Neural cell (in vitro differentiated cells): Measurements from ENCODE around the gene NT5C3A. TPM values are rescaled to one million over a fixed set of nuclear protein-coding genes. Genes with fewer than 3 reads are reported as not detected.

Experiments used
- H2AFZ ChIP-seq: fragments of 200-600, 300-800 bp; sonication (generic), shearing (Covaris generic); 2 replicates; pipeline ENCODE4 v1.6.0; 2014; ENCODE audit warnings: low read depth, mild to moderate bottlenecking, antibody characterized with exemption, low read length, moderate library complexity
- H3F3A ChIP-seq: fragments of 200-600 bp; shearing (Covaris generic); 2 replicates; pipeline ENCODE4 v1.6.1; 2016; ENCODE audit warnings: mild to moderate bottlenecking, moderate library complexity, mixed read lengths, antibody characterized with exemption, low read length; ENCODE audit not compliant: insufficient read depth, poor library complexity, severe bottlenecking
- H3K27ac ChIP-seq: fragments of 200-600, 300-800 bp; sonication (generic), shearing (Covaris generic); 2 replicates; pipeline ENCODE4 v1.5.1; 2014; ENCODE audit warnings: mild to moderate bottlenecking, low read length, moderate library complexity
- H3K27me3 ChIP-seq: fragments of 300-800, 200-600 bp; sonication (generic), shearing (Covaris generic); 2 replicates; pipeline ENCODE4 v1.6.0; 2014; ENCODE audit warnings: mild to moderate bottlenecking, low read depth, low read length, moderate library complexity; ENCODE audit not compliant: insufficient read depth
- H3K36me3 ChIP-seq: fragments of 300-800, 200-600 bp; sonication (generic), shearing (Covaris generic); 2 replicates; pipeline ENCODE4 v1.5.1; 2014; ENCODE audit warnings: mild to moderate bottlenecking, antibody characterized with exemption, low read length, moderate library complexity; ENCODE audit not compliant: insufficient read depth
- H3K4me2 ChIP-seq: fragments of 300-800, 200-600 bp; sonication (generic), shearing (Covaris generic); 2 replicates; pipeline ENCODE4 v1.6.0; 2014; ENCODE audit warnings: mild to moderate bottlenecking, low read length
- H3K4me3 ChIP-seq: fragments of 300-800, 200-600 bp; sonication (generic), shearing (Covaris generic); 2 replicates; pipeline ENCODE4 v1.5.1; 2014; ENCODE audit warnings: mild to moderate bottlenecking, low read length, moderate library complexity
- H3K79me2 ChIP-seq: fragments of 200-600 bp; shearing (Covaris generic); replicated peaks from 2 replicates; pipeline ENCODE4 v1.6.0; 2014; ENCODE audit warnings: mild to moderate bottlenecking, low read length, moderate library complexity; ENCODE audit not compliant: insufficient read depth
- H3K9ac ChIP-seq: fragments of 300-800, 200-600 bp; sonication (generic), shearing (Covaris generic); 2 replicates; pipeline ENCODE4 v1.6.1; 2016; ENCODE audit warnings: mild to moderate bottlenecking, low read length, mixed read lengths
- H3K9me2 ChIP-seq: fragments of 200-600 bp; shearing (Covaris generic); 2 replicates; pipeline ENCODE4 v1.6.1; 2016; ENCODE audit warnings: mild to moderate bottlenecking, low read length, mixed read lengths; ENCODE audit not compliant: insufficient read depth
- H3K9me3 ChIP-seq: fragments of 200-600, 300-800 bp; sonication (generic), shearing (Covaris generic); 2 replicates; pipeline ENCODE4 v1.6.1; 2016; ENCODE audit warnings: mild to moderate bottlenecking, mixed run types, low read length, moderate library complexity, mixed read lengths
- H4K20me1 ChIP-seq: fragments of 200-600 bp; shearing (Covaris generic); 2 replicates; pipeline ENCODE4 v1.6.1; 2016; ENCODE audit warnings: mild to moderate bottlenecking, mixed run types; ENCODE audit not compliant: insufficient read depth
- CTCF ChIP-seq: fragments of 450-650 bp; IDR thresholded peaks from 2 replicates; pipeline ENCODE4 v1.5.1; 2014; ENCODE audit warnings: antibody characterized with exemption, mild to moderate bottlenecking, moderate library complexity; ENCODE audit not compliant: poor library complexity, severe bottlenecking
- EP300 ChIP-seq: fragments of 450-650 bp; conservative IDR thresholded peaks from 2 replicates; pipeline ENCODE4 v1.6.1; 2014; ENCODE audit warnings: antibody characterized with exemption, mild to moderate bottlenecking, moderate library complexity; ENCODE audit not compliant: poor library complexity, severe bottlenecking
- EZH2 ChIP-seq: fragments of 200-600, 300-800 bp; shearing (Covaris generic), sonication (generic); IDR thresholded peaks from 2 replicates; pipeline ENCODE4 v1.6.1; 2014; ENCODE audit warnings: antibody characterized with exemption, low read length, borderline replicate concordance, mild to moderate bottlenecking; ENCODE audit not compliant: insufficient read depth, poor library complexity, severe bottlenecking
- MXI1 ChIP-seq: fragments of 450-650 bp; conservative IDR thresholded peaks from 2 replicates; pipeline ENCODE4 v1.6.1; 2014; ENCODE audit warnings: antibody characterized with exemption, mild to moderate bottlenecking; ENCODE audit not compliant: poor library complexity, severe bottlenecking
- POLR2AphosphoS5 ChIP-seq: IDR thresholded peaks from 2 replicates; pipeline ENCODE4 v1.6.1; 2012
- RAD21 ChIP-seq: fragments of 450-650 bp; conservative IDR thresholded peaks from 2 replicates; pipeline ENCODE4 v1.6.1; 2014; ENCODE audit warnings: antibody characterized with exemption, mild to moderate bottlenecking, moderate library complexity
- SMC3 ChIP-seq: fragments of 450-650 bp; conservative IDR thresholded peaks from 2 replicates; pipeline ENCODE4 v1.6.1; 2014; ENCODE audit warnings: antibody characterized with exemption, mild to moderate bottlenecking, moderate library complexity; ENCODE audit not compliant: poor library complexity
- TAF1 ChIP-seq: IDR thresholded peaks from 2 replicates; pipeline ENCODE4 v1.6.1; 2012; ENCODE audit warnings: low read depth
- polyA plus RNA-seq: library from polyadenylated mRNA; depleted of rRNA; stranded (reverse); fragments of >200 nt; gene quantifications from 2 replicates; pipeline ENCODE4 v1.2.3, GENCODE V29; 2014
- TF ChIP-seq, protein P1 (sequence below): IDR thresholded peaks from 2 replicates; pipeline ENCODE4 v1.6.1; 2012; ENCODE audit warnings: borderline replicate concordance

The NT5C3A gene
- polyA plus RNA-seq, 1 donor from 2014 or later = 99.2 TPM

DNA sequence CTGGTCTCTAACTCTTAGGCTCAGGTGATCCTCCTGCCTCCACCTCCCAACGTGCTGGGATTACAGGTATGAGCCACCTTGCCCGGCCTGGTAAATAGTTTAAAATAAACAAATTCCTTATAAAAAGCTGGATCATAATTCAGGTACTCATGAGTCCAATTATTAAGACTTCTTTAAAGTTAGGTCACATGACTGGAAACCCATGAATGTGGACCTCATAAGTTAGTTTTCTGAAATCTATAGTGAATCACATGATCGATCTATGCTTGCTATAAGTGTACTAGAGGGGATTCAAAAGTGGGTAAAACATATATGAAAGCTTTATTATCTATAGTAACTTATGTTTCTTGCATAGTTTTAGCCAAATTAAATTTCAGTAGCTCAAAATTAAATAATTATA, 14.3 kb downstream of the NT5C3A start:
- H3F3A ChIP-seq = no peaks in the 10 kb centered on the region
- H3K79me2 ChIP-seq = peaks cover 57% of the 10 kb centered on the region
- no peak overlapping the region for H3K4me2 ChIP-seq
- H3K4me3 ChIP-seq = no peak overlapping the region
- H3K9me2 ChIP-seq = no peaks in the 10 kb centered on the region
- H4K20me1 ChIP-seq = no peaks in the 10 kb centered on the region
- H3K36me3 ChIP-seq = no peaks in the 10 kb centered on the region
- no peak overlapping the region for H3K9ac ChIP-seq
- H2AFZ ChIP-seq = no peak overlapping the region
- H3K9me3 ChIP-seq = no peaks in the 10 kb centered on the region
- no peaks in the 10 kb centered on the region for H3K27me3 ChIP-seq
- no peak overlapping the region for H3K27ac ChIP-seq
- TF ChIP-seq SMC3 (no peak), RAD21 (no peak), POLR2AphosphoS5 (no peak), EP300 (no peak), EZH2 (no peak), MXI1 (no peak), CTCF (no peak), TAF1 (no peak)
- TF ChIP-seq, protein P1, sequence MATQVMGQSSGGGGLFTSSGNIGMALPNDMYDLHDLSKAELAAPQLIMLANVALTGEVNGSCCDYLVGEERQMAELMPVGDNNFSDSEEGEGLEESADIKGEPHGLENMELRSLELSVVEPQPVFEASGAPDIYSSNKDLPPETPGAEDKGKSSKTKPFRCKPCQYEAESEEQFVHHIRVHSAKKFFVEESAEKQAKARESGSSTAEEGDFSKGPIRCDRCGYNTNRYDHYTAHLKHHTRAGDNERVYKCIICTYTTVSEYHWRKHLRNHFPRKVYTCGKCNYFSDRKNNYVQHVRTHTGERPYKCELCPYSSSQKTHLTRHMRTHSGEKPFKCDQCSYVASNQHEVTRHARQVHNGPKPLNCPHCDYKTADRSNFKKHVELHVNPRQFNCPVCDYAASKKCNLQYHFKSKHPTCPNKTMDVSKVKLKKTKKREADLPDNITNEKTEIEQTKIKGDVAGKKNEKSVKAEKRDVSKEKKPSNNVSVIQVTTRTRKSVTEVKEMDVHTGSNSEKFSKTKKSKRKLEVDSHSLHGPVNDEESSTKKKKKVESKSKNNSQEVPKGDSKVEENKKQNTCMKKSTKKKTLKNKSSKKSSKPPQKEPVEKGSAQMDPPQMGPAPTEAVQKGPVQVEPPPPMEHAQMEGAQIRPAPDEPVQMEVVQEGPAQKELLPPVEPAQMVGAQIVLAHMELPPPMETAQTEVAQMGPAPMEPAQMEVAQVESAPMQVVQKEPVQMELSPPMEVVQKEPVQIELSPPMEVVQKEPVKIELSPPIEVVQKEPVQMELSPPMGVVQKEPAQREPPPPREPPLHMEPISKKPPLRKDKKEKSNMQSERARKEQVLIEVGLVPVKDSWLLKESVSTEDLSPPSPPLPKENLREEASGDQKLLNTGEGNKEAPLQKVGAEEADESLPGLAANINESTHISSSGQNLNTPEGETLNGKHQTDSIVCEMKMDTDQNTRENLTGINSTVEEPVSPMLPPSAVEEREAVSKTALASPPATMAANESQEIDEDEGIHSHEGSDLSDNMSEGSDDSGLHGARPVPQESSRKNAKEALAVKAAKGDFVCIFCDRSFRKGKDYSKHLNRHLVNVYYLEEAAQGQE = no peak

- no peaks in the 10 kb centered on the region for H3F3A ChIP-seq
These were observed 17.6 kb downstream of the NT5C3A start for GRCh38 chr7:33044986-33045385.

More at GRCh38 chr7:33044986-33045385, 17.6 kb downstream of the NT5C3A start:
- Histone ChIP-seq H3K9me2 (no peaks in the 10 kb centered on the region), H3K9me3 (no peaks in the 10 kb centered on the region), H3K36me3 (no peaks in the 10 kb centered on the region), H4K20me1 (no peaks in the 10 kb centered on the region), H3K27ac (no peak overlapping the region), H3K4me2 (no peak overlapping the region), H3K79me2 (peaks cover 55% of the 10 kb centered on the region), H3K4me3 (no peak overlapping the region), H3K9ac (no peak overlapping the region), H2AFZ (no peak overlapping the region), H3K27me3 (no peaks in the 10 kb centered on the region)
- TF ChIP-seq RAD21 = no peak
- TF ChIP-seq MXI1 = no peak
- TF ChIP-seq EP300 = no peak
- TF ChIP-seq, protein P1 = no peak
- no peak for TF ChIP-seq POLR2AphosphoS5
- no peak for TF ChIP-seq SMC3
- TF ChIP-seq CTCF = no peak
- TF ChIP-seq TAF1 = no peak
- TF ChIP-seq EZH2 = no peak
